ENCODE results near the gene SMAD9. TPM values are rescaled to one million over a fixed set of nuclear protein-coding genes. Genes with fewer than 3 reads are reported as not detected.

Gene SMAD9
- total and polyA plus RNA-seq, 2 of the 13 experiments (the other 11 are each of a cell fraction or from before 2014, with no cell fraction given) = 4.2 to 7.7 TPM

DNA sequence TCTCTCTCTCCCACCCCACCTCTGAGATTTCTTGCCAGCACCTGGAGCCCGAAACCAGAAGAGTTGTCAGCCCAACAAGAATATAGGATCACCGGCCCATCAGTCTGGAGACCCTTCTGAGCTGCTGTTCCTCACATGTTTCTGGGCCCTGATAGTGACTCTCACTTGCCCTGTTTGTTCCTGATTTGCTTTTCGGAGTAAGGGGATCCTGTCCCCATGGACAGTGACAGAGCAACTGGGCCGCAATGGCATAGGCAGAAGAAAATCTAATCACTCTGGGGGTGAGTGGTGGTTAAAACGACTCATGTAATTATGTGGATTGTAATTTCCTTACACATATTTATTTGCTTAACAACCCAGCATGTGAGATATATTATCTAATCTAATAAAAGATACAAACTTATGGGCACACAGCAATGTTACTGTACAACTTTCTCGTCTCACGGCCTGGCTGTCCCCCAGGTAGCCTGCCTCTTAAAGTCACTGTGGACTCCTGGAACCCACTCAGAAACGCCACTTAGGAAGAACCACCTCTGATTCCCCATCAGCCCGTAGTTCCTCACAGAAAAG, 663 bp upstream of the SMAD9 start (continued):
- TF ChIP-seq ZNF33B (CRISPR knock-in tag; IDR thresholded peaks at IDR 0.05) = no peak

DNA sequence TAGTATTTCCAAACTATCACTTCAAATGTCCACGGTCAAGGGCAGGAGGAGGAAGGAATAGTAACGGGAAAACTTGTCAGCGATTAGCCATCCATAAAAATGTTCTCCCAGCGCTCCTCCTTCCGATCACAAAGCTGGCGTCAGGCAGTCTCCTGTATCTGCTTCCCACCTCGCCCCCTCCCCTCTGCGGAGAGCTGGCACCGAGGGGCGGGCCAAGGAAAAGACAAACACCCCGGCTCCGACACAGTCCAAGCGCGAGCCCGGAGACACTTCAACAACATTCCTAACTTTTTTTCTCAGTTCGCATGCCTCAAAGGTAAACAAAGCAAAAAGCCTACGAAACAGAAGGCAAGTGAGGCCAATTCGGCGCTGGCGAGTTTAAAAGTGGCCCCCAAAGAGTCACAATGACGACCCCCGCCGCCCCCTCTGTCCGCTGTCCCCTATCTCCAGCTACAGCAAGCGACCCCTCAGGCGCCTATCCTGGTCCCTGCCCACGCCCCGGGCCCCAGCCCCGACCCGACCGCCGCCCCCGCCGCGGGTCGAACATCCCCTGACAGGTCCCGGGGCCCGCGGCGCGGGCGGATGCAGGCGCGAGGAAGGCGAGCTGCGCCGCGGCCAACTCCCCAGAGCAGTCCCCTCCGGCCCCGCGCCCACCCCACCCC, 736 bp downstream of the SMAD9 start:
- WGBS (ENCODE audit: low lambda C conversion rate) = under 1% methylated on average over 23 of the region's 51 CpGs
- DNase-seq (ENCODE audit: low spot score) (peak; percentile 83), FAIRE-seq (peak; percentile 32), ATAC-seq (peak; percentile 84)
- Histone ChIP-seq H3K4me2 (ENCODE audit: low read depth, low read length) (peak overlapping the region; percentile 88), H3K9ac (ENCODE audit: insufficient read depth, low read depth, low read length) (peak overlapping the region; percentile 78), H3K4me3 (replicated peaks in 1 of 3; ENCODE audit: insufficient read depth in 1 of 3, low read depth in 2 of 3, low read length in 3 of 3) (peak overlapping the region; percentile 69 to 82 (median 80)), H3K4me1 (ENCODE audit: insufficient read depth, low read length) (peaks cover 57% of the 10 kb centered on the region), H3K9me3 (ENCODE audit: low read length) (no peaks in the 10 kb centered on the region), H3K27me3 (ENCODE audit: control insufficient read depth in 1 of 2, insufficient read depth in 2 of 2, low read length in 2 of 2) (no peaks in the 10 kb centered on the region), H3K36me3 (replicated peaks in 1 of 2; ENCODE audit: control insufficient read depth in 1 of 2, insufficient read depth in 2 of 2, low read length in 2 of 2) (no peaks in the 10 kb centered on the region), H3K79me2 (ENCODE audit: insufficient read depth, low read length) (peaks cover 38% of the 10 kb centered on the region), H2AFZ (ENCODE audit: low read length) (no peak overlapping the region), H3K27ac (ENCODE audit: extremely low read length, insufficient read depth, low read length) (peak overlapping the region; percentile 70), H4K20me1 (ENCODE audit: insufficient read depth, low read length) (no peaks in the 10 kb centered on the region)
- CTCF ChIA-PET (ENCODE audit: low intra/inter-chr PET ratio, low total read pairs) = no interaction called here
- POLR2A ChIA-PET = interaction anchor here (0.7 to 1.3 kb wide), 2 partner anchors 36 to 37 kb away, joined by 3 to 6 read pairs; no protein-coding TSS in a partner anchor
- intact Hi-C loops (cut with micrococcal nuclease; ENCODE audit: unreplicated experiment) = loop anchor here (1.0 kb wide), 2 partner anchors 36 to 61 kb away; no protein-coding TSS in a partner anchor
- in situ Hi-C loops (cut with HindIII; ENCODE audit: extremely low pct_ligation_motif_present, low pct_unique_long_range_greater_than_20kb) = no loop called here
- TSS peak; percentile 49 for BruUV-seq (replicated peaks)
- TF ChIP-seq SIN3A (IDR thresholded peaks at IDR 0.05; ENCODE audit: borderline replicate concordance, low read depth, low read length) (no peak), THAP11 (CRISPR knock-in tag; IDR thresholded peaks at IDR 0.05) (0 out of 2 replicates have a peak, but pooled peaks have one; percentile 12), MXD4 (CRISPR knock-in tag; IDR thresholded peaks at IDR 0.05) (0 out of 2 replicates have a peak, but pooled peaks have one; percentile 39), KDM5B (CRISPR knock-in tag; IDR thresholded peaks at IDR 0.05; ENCODE audit: borderline replicate concordance) (peak; percentile 22; the same call in 1 of the 2 replicates), ASH2L (IDR thresholded peaks at IDR 0.05; ENCODE audit: insufficient read length, low read depth, low read length) (peak; percentile 73)
- TF ChIP-seq, protein P1, sequence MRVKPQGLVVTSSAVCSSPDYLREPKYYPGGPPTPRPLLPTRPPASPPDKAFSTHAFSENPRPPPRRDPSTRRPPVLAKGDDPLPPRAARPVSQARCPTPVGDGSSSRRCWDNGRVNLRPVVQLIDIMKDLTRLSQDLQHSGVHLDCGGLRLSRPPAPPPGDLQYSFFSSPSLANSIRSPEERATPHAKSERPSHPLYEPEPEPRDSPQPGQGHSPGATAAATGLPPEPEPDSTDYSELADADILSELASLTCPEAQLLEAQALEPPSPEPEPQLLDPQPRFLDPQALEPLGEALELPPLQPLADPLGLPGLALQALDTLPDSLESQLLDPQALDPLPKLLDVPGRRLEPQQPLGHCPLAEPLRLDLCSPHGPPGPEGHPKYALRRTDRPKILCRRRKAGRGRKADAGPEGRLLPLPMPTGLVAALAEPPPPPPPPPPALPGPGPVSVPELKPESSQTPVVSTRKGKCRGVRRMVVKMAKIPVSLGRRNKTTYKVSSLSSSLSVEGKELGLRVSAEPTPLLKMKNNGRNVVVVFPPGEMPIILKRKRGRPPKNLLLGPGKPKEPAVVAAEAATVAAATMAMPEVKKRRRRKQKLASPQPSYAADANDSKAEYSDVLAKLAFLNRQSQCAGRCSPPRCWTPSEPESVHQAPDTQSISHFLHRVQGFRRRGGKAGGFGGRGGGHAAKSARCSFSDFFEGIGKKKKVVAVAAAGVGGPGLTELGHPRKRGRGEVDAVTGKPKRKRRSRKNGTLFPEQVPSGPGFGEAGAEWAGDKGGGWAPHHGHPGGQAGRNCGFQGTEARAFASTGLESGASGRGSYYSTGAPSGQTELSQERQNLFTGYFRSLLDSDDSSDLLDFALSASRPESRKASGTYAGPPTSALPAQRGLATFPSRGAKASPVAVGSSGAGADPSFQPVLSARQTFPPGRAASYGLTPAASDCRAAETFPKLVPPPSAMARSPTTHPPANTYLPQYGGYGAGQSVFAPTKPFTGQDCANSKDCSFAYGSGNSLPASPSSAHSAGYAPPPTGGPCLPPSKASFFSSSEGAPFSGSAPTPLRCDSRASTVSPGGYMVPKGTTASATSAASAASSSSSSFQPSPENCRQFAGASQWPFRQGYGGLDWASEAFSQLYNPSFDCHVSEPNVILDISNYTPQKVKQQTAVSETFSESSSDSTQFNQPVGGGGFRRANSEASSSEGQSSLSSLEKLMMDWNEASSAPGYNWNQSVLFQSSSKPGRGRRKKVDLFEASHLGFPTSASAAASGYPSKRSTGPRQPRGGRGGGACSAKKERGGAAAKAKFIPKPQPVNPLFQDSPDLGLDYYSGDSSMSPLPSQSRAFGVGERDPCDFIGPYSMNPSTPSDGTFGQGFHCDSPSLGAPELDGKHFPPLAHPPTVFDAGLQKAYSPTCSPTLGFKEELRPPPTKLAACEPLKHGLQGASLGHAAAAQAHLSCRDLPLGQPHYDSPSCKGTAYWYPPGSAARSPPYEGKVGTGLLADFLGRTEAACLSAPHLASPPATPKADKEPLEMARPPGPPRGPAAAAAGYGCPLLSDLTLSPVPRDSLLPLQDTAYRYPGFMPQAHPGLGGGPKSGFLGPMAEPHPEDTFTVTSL (CRISPR knock-in tag; IDR thresholded peaks at IDR 0.05; ENCODE audit: borderline replicate concordance) = peak; percentile 44; the same call in 1 of the 2 replicates
- TF ChIP-seq, protein P2, sequence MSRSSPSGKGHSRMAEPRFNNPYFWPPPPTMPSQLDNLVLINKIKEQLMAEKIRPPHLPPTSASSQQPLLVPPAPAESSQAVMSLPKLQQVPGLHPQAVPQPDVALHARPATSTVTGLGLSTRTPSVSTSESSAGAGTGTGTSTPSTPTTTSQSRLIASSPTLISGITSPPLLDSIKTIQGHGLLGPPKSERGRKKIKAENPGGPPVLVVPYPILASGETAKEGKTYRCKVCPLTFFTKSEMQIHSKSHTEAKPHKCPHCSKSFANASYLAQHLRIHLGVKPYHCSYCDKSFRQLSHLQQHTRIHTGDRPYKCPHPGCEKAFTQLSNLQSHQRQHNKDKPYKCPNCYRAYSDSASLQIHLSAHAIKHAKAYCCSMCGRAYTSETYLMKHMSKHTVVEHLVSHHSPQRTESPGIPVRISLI (CRISPR knock-in tag; IDR thresholded peaks at IDR 0.05; ENCODE audit: borderline replicate concordance) = peak; percentile 82; the same call in 1 of the 2 replicates
- TF ChIP-seq, protein P3, sequence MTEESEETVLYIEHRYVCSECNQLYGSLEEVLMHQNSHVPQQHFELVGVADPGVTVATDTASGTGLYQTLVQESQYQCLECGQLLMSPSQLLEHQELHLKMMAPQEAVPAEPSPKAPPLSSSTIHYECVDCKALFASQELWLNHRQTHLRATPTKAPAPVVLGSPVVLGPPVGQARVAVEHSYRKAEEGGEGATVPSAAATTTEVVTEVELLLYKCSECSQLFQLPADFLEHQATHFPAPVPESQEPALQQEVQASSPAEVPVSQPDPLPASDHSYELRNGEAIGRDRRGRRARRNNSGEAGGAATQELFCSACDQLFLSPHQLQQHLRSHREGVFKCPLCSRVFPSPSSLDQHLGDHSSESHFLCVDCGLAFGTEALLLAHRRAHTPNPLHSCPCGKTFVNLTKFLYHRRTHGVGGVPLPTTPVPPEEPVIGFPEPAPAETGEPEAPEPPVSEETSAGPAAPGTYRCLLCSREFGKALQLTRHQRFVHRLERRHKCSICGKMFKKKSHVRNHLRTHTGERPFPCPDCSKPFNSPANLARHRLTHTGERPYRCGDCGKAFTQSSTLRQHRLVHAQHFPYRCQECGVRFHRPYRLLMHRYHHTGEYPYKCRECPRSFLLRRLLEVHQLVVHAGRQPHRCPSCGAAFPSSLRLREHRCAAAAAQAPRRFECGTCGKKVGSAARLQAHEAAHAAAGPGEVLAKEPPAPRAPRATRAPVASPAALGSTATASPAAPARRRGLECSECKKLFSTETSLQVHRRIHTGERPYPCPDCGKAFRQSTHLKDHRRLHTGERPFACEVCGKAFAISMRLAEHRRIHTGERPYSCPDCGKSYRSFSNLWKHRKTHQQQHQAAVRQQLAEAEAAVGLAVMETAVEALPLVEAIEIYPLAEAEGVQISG (CRISPR knock-in tag; IDR thresholded peaks at IDR 0.05) = peak; percentile 34; the same call in 1 of the 2 replicates
- TF ChIP-seq, protein P4, sequence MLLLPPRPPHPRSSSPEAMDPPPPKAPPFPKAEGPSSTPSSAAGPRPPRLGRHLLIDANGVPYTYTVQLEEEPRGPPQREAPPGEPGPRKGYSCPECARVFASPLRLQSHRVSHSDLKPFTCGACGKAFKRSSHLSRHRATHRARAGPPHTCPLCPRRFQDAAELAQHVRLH (CRISPR knock-in tag; IDR thresholded peaks at IDR 0.05; ENCODE audit: borderline replicate concordance, low read depth) = 0 out of 2 replicates have a peak, but pooled peaks have one; percentile 37

Data from HepG2 (cell line).